ENCODE measurements around the gene PPL.
"Not testable (repeated sequence)": the region's sequence is repeated elsewhere in the genome, so short reads cannot be mapped to it uniquely, and the experiment has no call there.

The PPL gene

GRCh38 chr16:4908854-4909401 lies 28.0 kb downstream of the PPL start:
- DNase-seq: no peak

- DNase-seq: no peak
Measured at GRCh38 chr16:4904942-4905615, 31.9 kb downstream of the PPL start.

- DNase-seq: no peak
Measured at GRCh38 chr16:4904108-4904941, 32.6 kb downstream of the PPL start.

- no peak for DNase-seq
Measured at GRCh38 chr16:4902038-4902437, 34.9 kb downstream of the PPL start.

GRCh38 chr16:4900750-4901149 lies 36.2 kb downstream of the PPL start:
- DNase-seq: no peak

GRCh38 chr16:4900036-4900435 lies 36.9 kb downstream of the PPL start:
- no peak for DNase-seq

GRCh38 chr16:4899474-4899846 lies 37.5 kb downstream of the PPL start:
- no peak for DNase-seq

GRCh38 chr16:4898811-4899473 lies 38.0 kb downstream of the PPL start:
- DNase-seq: no peak

GRCh38 chr16:4897328-4897727 lies 39.6 kb downstream of the PPL start:
- no peak for DNase-seq

GRCh38 chr16:4896761-4897160 lies 40.2 kb downstream of the PPL start:
- not testable (repeated sequence) for DNase-seq

GRCh38 chr16:4895366-4895765 lies 41.6 kb downstream of the PPL start:
- DNase-seq: no peak

- DNase-seq: no peak
Measured at GRCh38 chr16:4894276-4895150, 42.4 kb downstream of the PPL start.

GRCh38 chr16:4893103-4893862 lies 43.7 kb downstream of the PPL start:
- DNase-seq: no peak

- DNase-seq: no peak
Measured at GRCh38 chr16:4892361-4893102, 44.4 kb downstream of the PPL start.

GRCh38 chr16:4891886-4892216 lies 45.1 kb downstream of the PPL start:
- no peak for DNase-seq

GRCh38 chr16:4891097-4891885 lies 45.7 kb downstream of the PPL start:
- no peak for DNase-seq

GRCh38 chr16:4890686-4891085 lies 46.3 kb downstream of the PPL start:
- DNase-seq: no peak

- DNase-seq: no peak
Measured at GRCh38 chr16:4890026-4890425, 46.9 kb downstream of the PPL start.

GRCh38 chr16:4888428-4889135 lies 48.4 kb downstream of the PPL start:
- no peak for DNase-seq

- DNase-seq: no peak
Measured at GRCh38 chr16:4886151-4886550, 50.8 kb downstream of the PPL start.

Data from NCI-H1105 treated with DMSO at 0.1 percent for 48 hours (cell line).